AG08396 (cell line): Measurements from ENCODE around the gene MIGA1.
"Not testable (repeated sequence)": the region's sequence is repeated elsewhere in the genome, so short reads cannot be mapped to it uniquely, and the experiment has no call there.

ENCODE experiments used
- DNase-seq: peaks from one replicate; pipeline ENCODE4 v3.0.0; 2012; ENCODE audit warnings: low spot score, mixed read lengths

MIGA1 gene

DNA sequence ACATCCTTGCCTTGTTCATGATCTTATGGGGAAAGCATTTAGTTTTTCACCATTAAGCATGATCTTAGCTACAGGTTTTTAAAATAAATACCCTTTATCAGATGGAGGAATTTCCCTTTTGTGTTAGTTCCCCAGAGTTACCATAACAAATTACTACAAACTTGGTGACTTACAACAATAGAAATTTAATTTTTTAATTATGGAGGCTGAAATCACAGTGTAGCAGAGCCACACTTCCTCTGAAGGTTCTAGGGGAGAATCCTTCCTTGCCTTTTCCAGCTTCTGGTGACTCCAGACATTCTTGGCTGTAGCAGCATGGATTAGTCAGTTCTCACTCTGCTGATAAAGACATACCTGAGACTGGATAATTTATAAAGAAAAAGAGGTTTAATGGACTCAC lies 18.5 kb downstream of the MIGA1 start:
- no peak for DNase-seq

GRCh38 chr1:77802026-77802425 lies 22.6 kb downstream of the MIGA1 start:
- DNase-seq: no peak

DNA sequence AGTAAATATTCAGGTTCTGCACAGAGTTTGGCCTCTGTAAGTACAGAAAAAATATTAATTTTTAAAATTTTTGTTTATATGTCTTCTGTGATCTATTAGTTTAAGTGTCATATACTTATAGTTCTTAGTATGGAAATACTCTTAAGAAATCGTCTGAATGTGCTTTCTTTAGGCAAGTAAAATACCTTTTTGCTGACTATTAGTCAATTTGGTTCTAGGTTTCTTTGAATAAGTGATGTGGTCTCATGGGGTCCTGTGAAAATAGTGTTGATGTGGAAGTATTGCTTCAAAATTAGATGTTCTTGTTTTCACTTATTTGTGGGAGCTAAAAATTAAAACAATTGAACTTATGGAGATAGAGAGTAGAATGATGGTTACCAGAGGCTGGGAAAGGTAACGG lies 23.9 kb downstream of the MIGA1 start:
- DNase-seq: no peak

DNA sequence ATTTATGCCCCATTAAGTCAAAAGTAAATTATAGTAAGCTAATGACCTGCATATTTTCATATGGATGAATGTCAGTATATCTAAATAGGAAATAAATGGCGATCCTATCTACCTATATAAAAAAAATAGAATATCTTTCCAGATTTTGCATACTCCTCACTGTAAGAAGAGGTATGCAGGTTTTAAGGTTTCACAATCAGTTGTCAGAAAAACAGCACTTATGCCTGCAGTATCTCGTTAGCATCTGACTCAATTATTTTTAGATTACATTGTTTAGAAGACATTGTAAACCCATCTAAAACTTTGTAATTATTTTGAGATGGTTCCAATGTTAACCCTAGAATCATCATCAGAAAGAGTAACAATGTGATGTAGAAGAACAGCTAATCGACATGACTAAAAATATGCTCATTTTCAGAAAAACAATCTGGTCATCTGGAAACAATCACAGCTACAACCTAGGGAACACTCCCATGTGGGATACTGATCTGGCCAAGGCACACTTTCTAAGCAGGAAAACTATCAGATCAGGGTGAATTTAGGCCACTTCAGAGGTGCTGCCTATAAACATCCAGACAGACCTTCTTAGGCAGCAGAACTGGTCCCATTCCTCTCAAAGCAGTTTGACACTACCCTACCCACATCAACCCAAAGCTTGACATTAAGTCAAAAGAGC lies 30.5 kb downstream of the MIGA1 start:
- not testable (repeated sequence) for DNase-seq

DNA sequence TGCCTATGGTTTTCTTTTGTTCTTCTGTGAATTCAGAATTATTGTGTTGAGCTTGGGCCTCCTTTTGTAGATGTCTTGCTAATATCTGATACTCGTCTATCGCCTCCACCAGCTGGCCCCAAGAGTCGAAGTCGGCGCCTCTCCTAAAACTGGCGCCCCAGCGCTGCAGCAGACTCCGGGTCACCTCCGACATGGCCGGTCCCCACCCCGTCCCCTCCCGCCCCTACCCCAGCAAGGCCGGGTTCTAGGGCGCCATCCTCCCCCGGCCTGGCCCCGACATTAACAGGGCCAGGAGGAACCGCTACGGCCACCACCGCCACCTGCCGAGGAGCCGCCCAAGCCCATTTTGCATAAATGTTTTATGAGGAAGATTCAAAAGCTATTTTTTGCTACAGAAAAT lies 32.1 kb downstream of the MIGA1 start:
- not testable (repeated sequence) for DNase-seq

DNA sequence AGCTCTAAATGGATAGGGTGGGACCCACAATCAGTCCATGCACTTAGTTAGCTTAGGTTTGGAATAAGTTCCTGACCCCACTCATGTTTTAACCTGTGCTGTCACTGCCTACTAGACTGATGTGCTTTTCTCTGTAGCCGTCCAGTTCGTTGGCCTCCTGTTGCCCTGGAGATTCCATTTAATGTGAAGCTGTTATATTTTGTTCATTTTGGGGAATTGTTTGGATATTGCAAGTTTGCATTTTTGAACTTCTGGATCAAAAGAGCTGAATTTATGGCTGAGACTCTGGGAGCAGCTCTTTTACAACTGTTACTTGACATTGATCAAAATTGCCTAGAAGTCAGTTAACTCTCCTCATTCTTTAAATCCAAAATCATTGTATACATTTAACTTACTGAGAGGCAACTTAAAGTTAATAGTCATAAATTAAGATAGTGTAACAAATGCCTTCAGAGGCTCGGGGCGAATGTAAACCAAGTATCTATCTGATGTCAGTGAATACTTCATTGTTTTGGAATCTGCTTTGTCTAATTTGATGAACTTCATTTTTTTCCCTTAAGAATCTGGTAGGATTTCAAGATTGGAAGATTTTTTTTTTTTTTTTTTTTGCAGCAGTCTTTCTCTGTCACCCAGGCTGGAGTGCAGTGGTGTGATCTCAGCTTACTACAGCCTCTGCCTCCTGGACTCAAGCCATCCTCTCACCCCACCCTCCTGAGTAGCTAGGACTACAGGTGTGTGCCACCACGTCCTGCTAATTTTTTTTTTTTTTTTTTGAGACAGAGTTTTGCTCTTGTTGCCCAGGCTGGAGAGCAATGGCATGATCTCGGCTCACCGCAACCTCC lies 38.1 kb downstream of the MIGA1 start:
- DNase-seq: no peak

DNA sequence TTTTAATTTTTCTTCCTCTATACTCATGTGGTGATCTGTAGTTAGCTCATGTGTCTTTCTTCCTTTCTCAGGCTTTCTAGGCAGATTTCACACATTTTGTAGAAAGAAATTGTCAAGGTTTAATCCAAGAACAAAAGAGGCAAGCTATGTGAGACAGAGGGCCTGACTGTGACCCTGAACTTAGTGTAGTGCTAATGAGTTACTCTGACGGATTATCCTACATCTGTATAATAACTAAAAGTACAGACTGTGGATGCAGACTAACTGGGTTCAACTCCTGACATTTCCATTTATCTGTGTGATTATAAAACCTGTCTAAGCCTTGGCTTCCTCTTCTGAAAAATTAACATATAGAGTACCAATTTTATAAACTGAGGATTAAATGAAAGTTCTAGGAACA lies 40.7 kb downstream of the MIGA1 start:
- DNase-seq: no peak

GRCh38 chr1:77824079-77824478 lies 44.6 kb downstream of the MIGA1 start:
- DNase-seq: no peak

GRCh38 chr1:77824694-77825093 lies 45.2 kb downstream of the MIGA1 start:
- DNase-seq: no peak

DNA sequence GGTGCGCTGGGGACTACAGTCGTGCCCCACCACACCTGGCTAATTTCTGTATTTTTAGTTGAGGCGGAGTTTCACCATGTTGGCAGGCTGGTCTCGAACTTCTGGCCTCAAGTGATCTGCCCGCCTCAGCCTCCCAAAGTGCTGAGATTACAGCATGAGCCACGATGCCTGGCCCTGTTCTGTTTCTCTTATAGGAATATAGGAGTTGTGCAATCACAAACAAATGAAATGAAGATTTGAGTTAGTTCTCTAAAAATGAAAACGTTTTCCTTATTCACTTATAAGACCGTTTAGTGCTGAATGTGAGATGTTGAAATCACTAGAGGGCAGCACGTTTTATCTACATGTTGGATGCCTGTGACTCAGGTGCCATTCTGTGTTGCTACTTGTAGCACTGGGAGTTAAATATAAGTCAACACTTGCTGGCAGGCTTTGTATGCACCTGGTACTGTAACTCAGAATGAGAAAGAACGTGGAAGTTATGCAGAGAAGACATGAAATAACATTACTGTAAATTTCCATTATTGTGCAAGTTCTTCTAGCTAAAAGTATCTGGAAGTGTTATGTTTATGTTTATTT lies 45.8 kb downstream of the MIGA1 start:
- no peak for DNase-seq

DNA sequence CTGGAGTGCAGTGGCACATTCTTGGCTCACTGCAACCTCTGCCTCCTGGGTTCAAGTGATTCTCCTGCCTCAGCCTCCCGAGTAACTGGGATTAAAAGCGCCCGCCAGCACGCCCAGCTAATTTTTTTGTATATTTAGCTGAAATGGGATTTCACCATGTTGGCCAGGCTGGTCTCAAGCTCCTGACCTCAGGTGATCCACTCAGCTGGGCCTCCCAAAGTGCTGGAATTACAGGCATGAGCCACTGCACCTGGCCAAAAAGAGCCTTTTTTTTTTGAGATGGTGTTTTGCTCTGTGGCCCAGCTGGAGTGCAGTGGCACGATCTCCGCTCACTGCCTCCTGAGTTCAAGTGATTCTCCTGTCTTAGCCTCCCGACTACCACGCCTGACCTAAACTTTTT lies 47.4 kb downstream of the MIGA1 start:
- not testable (repeated sequence) for DNase-seq

GRCh38 chr1:77828098-77828497 lies 48.6 kb downstream of the MIGA1 start:
- no peak for DNase-seq

GRCh38 chr1:77829851-77830250 lies 50.4 kb downstream of the MIGA1 start:
- DNase-seq: no peak

DNA sequence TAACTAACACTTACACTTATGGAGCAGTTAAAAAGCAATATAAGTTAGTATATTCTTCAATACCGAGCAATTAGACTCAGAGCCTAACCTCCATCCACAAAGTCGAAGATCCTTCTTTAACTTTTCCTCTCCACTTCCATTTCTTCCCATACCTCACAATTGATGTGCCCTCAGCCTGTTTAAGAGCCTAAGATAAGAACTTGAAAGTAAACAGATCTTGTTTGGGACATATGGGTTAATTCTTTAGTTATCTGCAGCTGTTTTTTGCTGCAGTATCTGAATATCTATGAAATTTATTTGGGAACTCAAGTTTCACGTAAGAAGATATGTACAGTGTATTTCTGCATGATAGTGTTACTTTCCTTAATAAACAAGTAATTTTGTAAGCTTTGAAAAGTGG lies 51.5 kb downstream of the MIGA1 start:
- no peak for DNase-seq

DNA sequence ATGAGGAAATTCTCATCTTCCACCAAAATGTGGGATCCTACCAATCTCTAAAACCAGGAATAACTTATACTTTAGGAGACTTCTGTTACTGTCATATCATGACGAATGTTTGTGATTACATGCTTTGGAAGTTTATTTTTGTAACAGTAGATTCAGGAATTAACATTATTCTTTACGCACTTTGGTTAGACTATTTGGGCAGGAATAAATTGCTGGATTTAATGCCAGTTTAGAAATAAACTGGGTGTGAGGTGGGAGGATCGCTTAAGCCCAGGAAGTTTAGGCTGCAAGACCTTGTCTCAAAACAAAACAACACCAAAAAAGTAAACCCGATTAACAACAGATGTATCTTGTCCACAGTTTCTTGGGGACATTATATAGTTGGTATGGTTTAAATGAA lies 52.1 kb downstream of the MIGA1 start:
- DNase-seq: no peak

GRCh38 chr1:77831976-77832711 lies 52.7 kb downstream of the MIGA1 start:
- DNase-seq: no peak

- DNase-seq: peak; percentile 53
Observed at GRCh38 chr1:77832901-77833300, 53.5 kb downstream of the MIGA1 start.

GRCh38 chr1:77833521-77834100 lies 54.2 kb downstream of the MIGA1 start:
- no peak for DNase-seq

DNA sequence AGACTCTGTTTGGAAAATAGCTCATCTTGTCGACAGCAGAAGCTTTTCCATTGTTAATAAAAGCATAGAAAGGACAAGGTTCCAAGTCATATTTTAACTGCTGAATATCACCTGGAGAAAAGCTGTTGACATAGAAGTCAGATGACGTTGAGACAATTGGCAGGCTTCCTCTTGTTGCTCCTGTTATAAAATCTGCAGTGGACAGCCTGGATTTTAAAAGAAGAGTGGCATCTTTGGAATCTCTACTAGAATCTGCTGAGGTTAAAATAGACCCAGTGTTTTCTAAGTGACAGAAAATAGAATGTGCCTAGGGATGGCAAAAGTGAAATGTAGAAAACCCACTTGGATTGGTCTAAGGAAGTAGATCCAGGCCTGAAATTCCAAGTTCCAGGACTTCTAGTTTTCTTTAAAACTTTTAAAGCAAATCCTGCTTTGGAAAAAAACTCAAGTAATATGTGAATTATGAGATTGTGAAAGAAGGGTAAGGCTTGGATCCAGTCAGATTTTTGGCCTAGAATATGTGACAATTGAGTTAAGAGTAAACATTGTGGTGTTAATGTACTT lies 55.4 kb downstream of the MIGA1 start:
- DNase-seq: no peak

DNA sequence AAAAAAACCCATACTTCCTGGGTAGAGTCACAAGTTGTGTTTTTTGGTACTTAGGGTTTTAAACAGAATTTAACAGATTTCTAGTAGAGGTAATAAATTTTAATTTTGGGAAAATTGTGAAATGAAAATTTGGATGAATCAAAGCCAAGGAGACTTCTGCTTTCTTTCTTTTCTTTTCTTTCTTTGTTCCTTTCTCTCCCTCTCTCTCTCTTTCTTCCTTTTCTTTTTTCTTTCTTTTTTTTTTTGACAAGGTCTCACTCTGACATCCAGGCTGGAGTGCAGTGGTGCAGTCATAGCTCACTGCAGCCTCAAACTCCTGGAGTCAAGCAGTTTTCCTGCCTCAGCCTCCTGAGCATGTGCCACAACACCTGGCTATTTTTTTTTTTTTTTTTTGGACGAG lies 62.1 kb downstream of the MIGA1 start:
- DNase-seq: no peak

GRCh38 chr1:77845951-77846350 lies 66.5 kb downstream of the MIGA1 start:
- no peak for DNase-seq

DNA sequence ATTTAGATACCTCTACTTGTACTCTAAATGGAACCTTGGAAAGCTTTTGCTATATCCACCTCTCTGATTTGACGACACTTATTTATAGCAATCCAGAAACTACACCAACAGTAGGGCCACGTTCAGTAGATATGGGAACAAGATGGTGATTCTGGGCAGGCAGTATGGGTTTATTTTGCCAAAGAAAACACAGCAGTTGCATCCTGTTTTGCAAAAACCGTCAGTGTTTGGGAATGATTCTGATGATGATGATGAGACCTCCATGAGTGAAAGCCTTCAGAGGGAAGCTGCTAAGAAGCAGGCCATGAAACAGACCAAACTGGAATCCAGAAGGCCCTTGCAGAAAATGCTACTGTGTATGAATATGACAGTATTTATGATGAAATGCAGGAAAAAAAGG lies 67.5 kb downstream of the MIGA1 start:
- no peak for DNase-seq
